Measurements from ENCODE around the gene PITPNC1.

The PITPNC1 gene

DNA sequence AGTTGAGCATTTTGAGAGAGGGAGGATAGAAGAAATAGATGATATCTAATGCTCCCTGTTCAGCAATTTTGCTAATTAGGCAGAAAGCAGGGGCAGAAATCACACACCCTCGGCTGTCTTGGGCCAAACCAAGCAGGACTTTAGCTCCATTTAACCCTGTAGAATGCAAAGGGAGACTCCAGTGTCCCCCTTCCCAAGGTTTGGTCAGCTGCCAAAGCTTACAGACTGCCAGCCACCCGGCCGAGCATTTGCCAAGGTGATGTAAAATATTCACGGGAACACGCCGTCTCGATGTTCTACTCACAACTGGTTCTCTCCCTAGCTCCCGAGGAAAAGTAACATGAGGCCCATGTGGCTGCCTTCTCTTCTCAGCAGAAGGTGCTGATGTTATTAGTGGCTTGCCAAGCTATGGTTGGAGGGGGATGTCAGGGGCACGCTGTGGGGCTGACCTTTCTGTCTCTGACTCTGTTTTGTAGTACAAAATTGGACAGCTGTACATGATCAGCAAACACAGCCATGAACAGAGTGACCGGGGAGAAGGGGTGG lies 155.3 kb downstream of the PITPNC1 start:
- DNase-seq (ENCODE audit: low read depth in 1 of 2, low spot score in 1 of 2) = no peak

GRCh38 chr17:67534941-67535340 lies 157.9 kb downstream of the PITPNC1 start:
- no peak for DNase-seq (ENCODE audit: low read depth in 1 of 2, low spot score in 1 of 2)

GRCh38 chr17:67542219-67543114 lies 165.4 kb downstream of the PITPNC1 start:
- no peak for DNase-seq (ENCODE audit: low read depth in 1 of 2, low spot score in 1 of 2)

GRCh38 chr17:67544364-67544955 lies 167.4 kb downstream of the PITPNC1 start:
- no peak for DNase-seq (ENCODE audit: low read depth in 1 of 2, low spot score in 1 of 2)

DNA sequence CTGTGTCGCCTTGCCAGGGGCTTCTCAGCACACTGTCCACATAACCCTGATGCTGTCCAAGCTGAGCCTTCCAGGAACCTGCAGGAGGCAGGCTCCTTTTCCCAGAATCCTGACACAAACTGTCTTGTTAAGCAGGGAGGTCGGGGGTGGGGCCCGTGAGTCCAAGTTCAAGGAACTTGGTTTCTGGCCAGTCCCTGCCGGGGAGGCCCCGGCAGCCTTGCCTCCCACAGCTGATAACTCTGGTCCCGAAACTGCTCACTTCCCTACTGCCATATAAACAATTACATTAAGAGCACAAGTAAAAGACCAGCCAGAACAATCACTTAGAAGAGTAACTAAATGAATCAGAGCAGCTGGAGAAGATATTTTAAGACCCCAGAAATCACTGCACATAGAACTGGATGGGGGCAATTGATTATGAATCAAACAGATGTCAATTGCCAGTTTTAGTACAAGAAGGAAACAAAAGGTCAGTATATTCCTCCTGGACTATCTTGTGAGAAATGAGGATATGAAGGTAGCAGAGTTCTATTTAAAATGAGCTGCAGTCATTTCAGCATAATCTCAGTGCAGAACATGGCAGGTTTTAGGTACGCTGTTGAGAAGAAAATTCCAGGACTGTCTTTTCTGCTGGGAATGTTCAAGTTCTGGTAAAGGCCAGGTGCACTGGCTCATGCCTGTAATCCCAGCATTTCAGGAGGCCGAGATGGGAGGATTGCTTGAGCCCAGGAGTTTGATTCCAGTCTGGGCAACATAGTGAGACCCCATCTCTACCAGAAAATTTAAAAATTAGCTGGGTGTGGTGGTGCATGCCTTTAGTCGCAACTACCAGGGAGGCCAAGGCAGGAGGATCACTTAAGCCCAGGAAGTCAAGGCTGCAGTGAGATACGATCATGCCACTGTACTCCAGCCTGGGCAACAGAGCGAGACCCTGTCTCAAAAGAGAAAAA lies 169.8 kb downstream of the PITPNC1 start:
- no peak for DNase-seq (ENCODE audit: low read depth in 1 of 2, low spot score in 1 of 2)

DNA sequence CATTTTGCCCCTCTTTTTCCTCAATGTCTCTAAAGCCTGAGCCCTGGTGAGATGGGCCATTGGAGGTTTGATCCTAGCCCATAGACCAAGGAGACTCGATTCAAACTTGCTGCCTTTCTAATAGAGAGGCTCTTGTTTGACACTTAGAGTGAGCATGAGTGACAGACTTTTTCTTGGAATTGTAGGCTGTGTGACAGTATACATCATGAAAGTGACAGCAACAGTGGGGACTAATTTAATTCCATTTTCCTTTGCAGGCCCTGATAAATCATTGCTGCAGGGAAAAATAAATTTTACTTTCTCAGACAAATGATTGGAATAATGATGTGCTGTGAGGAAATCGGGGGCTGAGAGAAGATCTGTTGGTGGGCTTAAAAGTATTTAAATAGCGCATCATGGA lies 171.6 kb downstream of the PITPNC1 start:
- no peak for DNase-seq (ENCODE audit: low read depth in 1 of 2, low spot score in 1 of 2)

DNA sequence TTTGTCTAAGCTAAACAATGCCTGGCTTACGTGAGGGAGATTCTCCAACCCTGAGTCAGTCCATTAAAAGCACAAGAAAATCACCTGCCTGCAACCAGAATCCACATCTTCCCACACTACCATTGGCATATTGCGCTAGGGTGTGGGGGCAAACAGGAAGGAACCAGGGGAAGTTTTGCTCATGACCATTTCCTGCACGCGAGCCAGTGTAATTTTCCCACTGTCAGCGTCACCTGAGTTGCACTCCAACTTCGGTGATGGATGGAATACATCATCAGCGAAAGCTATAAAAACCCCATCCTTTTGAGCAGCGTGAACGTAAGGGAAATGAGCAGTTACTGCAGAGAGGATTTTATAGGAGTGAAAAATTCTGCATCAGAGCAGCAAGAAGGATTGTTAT lies 172.7 kb downstream of the PITPNC1 start:
- no peak for DNase-seq (ENCODE audit: low read depth in 1 of 2, low spot score in 1 of 2)

- DNase-seq (ENCODE audit: low read depth in 1 of 2, low spot score in 1 of 2) = no peak
Measured at GRCh38 chr17:67554634-67555033, 177.6 kb downstream of the PITPNC1 start.

GRCh38 chr17:67555855-67556254 lies 178.8 kb downstream of the PITPNC1 start:
- no peak for DNase-seq (ENCODE audit: low read depth in 1 of 2, low spot score in 1 of 2)

- DNase-seq (ENCODE audit: low read depth in 1 of 2, low spot score in 1 of 2) = no peak
Measured at GRCh38 chr17:67557052-67557845, 180.2 kb downstream of the PITPNC1 start.

DNA sequence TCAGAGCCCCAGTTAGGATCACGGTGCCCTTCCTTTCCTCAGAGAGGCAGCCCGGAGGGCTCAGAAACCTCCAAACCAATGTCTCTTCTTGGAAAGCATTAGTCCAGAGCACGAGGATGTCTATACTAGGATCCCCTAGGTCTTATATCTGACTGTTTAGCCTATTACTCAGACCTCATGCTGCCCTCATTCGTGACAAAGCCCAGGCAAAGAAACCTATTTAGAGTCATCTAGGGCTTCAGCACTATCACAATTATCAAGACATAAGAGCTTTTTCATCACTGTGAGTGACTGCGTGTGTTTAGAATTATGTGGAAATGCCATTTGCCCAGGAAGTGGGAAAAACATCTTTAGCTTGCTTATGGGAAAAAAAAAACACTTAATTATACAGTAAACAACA lies 180.8 kb downstream of the PITPNC1 start:
- no peak for DNase-seq (ENCODE audit: low read depth in 1 of 2, low spot score in 1 of 2)

DNA sequence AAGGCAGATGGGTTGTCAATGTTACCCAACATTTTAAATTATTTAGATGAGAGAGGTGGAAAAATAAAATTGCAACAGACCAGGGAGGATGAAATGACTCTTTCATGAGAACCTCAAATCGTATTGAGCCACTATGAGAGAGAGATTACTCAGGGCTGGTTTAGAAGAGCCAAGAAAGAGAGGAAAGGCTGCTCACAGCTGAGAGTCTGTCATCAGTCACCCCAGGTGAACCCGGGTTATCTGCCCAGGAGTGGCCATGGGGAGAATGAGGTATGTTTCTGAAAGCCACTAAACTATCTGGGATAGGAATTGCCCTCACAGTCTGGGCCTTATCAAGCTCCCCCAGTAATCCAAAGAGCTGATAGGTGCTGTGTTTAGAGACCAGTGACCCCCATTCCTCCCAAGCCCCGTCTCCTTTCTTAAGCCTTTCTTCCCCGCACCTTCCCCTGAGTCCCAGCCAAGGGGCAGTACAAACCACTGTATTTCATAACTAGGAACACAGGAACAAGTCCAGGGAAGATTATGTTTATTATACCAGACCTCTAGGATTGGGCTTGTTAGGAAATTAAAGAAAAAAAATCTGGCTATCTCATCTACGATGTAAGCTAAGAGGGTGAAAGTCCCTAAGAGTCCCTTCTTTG lies 181.8 kb downstream of the PITPNC1 start:
- DNase-seq (ENCODE audit: low read depth in 1 of 2, low spot score in 1 of 2) = no peak

DNA sequence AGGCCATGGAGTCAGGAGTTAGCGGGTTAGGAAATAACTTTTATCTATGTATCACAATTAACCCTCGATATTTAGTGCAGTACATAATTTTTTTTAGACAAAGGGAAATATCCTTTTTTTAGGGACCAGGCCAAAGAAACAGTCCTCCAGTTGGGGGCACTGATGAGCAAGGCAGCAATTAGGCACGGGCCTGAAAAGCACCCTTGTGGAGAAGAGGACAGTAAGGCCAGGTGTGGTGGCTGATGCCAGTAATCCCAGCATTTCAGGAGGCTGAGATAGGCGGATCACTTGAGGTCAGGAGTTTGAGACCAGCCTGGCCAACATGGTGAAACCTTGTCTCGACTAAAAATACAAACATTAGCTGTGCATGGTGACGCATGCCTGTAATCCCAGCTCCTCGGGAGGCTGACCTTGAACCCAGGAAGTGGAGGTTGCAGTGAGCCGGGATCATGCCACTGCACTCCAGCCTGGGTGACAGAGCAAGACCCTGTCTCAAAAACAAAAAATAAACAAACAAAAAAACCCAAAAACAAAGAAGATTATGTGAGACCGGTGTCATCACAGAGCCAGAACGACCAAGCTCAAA lies 182.4 kb downstream of the PITPNC1 start:
- DNase-seq (ENCODE audit: low read depth in 1 of 2, low spot score in 1 of 2) = no peak

DNA sequence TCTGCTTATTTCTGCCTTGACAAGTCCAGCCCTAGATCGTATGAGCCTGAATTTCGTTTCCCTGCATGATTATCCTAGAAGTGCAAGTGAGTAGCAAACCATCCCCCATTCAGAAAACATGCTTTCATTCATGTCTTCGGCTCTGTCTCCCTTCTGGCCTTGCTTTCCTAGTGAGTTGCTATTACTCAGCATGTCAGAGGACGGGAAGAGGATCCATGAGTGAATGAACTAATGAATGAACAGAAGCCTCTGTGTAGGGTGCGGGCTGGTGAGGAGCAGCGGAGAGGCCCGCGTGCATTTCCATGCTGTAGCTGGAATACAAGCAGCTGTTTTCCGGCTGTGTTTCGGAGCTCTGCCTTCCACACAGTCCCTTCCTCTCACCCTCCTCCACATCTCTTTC lies 184.9 kb downstream of the PITPNC1 start:
- no peak for DNase-seq (ENCODE audit: low read depth in 1 of 2, low spot score in 1 of 2)

DNA sequence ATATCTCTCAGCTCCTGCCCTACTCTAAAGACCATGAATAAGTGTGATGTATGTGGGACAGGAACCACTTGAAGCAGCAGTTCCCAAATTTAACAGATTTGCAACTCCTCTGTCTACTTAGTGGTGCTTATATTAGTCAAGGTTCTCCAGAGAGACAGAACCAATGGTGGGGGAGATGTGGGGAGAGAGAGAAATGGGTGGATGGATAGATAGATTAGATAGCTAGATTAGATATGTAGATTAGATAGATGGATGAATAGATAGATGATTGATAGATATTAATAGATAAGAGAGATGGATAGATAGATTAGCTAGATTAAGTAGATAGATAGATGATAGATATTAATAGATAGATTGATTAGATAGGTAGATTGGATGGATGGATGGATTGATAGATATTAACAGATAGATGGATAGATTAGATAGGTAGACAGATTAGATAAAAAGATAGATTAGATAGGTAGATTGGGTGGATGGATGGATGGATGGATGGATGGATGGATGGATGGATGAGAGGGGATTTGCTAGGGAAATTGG lies 186.7 kb downstream of the PITPNC1 start:
- DNase-seq (ENCODE audit: low read depth in 1 of 2, low spot score in 1 of 2) = no peak

DNA sequence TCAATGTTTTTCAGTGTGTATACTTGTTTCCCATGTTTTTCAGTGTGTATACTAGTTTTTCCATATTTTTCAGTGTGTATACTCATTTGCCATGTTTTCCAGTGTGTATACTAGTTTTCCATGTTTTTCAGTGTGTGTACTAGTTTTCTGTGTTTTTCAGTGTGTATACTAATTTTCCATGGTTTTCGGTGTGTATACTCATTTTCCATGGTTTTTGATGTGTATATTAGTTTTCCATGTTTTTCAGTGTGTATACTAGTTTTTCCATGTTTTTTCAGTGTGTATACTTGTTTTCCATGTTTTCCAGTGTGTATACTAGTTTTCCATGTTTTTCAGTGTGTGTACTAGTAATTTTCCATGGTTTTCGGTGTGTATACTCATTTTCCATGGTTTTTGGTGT lies 188.0 kb downstream of the PITPNC1 start:
- no peak for DNase-seq (ENCODE audit: low read depth in 1 of 2, low spot score in 1 of 2)

- DNase-seq (ENCODE audit: low read depth in 1 of 2, low spot score in 1 of 2) = no peak
Measured at GRCh38 chr17:67566656-67567055, 189.6 kb downstream of the PITPNC1 start.

- no peak for DNase-seq (ENCODE audit: low read depth in 1 of 2, low spot score in 1 of 2)
Measured at GRCh38 chr17:67569015-67569451, 192.0 kb downstream of the PITPNC1 start.

GRCh38 chr17:67569873-67570272 lies 192.8 kb downstream of the PITPNC1 start:
- no peak for DNase-seq (ENCODE audit: low read depth in 1 of 2, low spot score in 1 of 2)
